Measurements from ENCODE around the gene ANKRD10. TPM values are rescaled to one million over a fixed set of nuclear protein-coding genes. Genes with fewer than 3 reads are reported as not detected.

The ANKRD10 gene
- total RNA-seq, 4 donors from 2014 or later, result 87.8 to 182 (median 145) TPM

GRCh38 chr13:110920038-110920437 is 5.2 kb upstream of the ANKRD10 start:
- DNase-seq (ENCODE audit: low spot score) (no peak), ATAC-seq (ENCODE audit: low FRiP score) (no peak)
- TF ChIP-seq CTCF (IDR thresholded peaks at IDR 0.05), result no peak

- ATAC-seq (ENCODE audit: low FRiP score) (no peak), DNase-seq (ENCODE audit: low spot score) (no peak)
- TF ChIP-seq CTCF (IDR thresholded peaks at IDR 0.05), result no peak
Measured at GRCh38 chr13:110916301-110917142, 1.7 kb upstream of the ANKRD10 start.

- no peak for TF ChIP-seq CTCF (IDR thresholded peaks at IDR 0.05)
- no peak for DNase-seq (ENCODE audit: low spot score)
- no peak for ATAC-seq (ENCODE audit: low FRiP score)
Measured at GRCh38 chr13:110915874-110916206, 971 bp upstream of the ANKRD10 start.

- TF ChIP-seq CTCF (IDR thresholded peaks at IDR 0.05), result no peak
- peak; percentile 6 for ATAC-seq (ENCODE audit: low FRiP score)
- DNase-seq (ENCODE audit: low spot score), result no peak
Measured at GRCh38 chr13:110914331-110915056, 375 bp downstream of the ANKRD10 start.

GRCh38 chr13:110914081-110914330 is 863 bp downstream of the ANKRD10 start:
- TF ChIP-seq CTCF (IDR thresholded peaks at IDR 0.05), result peak in 1 of 3 donors; percentile 0
- DNase-seq (ENCODE audit: low spot score) (no peak), ATAC-seq (ENCODE audit: low FRiP score) (peak; percentile 1)

GRCh38 chr13:110913322-110914080 is 1.4 kb downstream of the ANKRD10 start:
- DNase-seq (ENCODE audit: low spot score), result no peak
- no peak for TF ChIP-seq CTCF (IDR thresholded peaks at IDR 0.05)
- ATAC-seq (ENCODE audit: low FRiP score), result no peak
